ENCODE data around the gene RHOBTB3.
"Not testable (repeated sequence)": the region's sequence is repeated elsewhere in the genome, so short reads cannot be mapped to it uniquely, and the experiment has no call there.

The RHOBTB3 gene

DNA sequence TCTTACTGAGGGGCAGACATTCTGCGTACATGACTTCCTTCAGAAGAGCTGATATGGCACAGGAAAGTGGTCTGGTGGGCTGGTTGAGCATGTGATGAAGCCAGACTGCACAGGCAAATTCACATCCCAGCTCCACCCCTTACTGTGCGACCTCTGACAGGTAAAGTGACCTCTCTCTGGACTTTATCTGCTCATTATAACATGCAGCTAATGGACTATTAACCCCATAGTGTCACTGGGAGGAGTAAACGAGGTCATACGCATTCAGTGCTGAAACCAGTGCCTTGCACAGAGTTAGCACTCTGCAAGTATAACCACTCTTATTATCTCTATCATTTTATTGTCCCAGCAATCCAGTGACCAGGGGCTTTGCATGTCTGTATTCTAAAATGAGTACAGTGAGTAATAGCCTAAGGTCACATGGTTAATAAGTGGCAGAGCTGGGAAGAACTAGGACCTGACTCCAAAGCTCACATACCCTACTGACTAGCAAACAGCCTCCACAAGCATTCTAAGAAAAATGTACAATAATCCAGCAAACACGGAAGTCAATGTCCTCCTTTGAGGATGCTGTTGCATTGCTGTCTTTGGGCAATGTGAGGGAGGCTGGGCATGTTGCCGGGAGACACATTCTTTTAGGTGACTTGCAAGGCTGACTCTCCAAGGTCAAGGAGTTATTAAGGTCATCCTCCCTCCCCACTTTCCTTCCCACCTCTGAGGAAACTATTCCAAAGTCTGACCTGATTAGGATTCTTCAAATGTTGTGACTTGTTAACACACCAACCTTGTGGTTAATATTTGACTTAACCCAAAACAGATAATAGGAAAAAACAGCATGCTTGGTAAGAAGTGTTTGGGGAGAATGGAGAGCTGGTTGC is 72.4 kb downstream of the RHOBTB3 start:
- no peak for DNase-seq

DNA sequence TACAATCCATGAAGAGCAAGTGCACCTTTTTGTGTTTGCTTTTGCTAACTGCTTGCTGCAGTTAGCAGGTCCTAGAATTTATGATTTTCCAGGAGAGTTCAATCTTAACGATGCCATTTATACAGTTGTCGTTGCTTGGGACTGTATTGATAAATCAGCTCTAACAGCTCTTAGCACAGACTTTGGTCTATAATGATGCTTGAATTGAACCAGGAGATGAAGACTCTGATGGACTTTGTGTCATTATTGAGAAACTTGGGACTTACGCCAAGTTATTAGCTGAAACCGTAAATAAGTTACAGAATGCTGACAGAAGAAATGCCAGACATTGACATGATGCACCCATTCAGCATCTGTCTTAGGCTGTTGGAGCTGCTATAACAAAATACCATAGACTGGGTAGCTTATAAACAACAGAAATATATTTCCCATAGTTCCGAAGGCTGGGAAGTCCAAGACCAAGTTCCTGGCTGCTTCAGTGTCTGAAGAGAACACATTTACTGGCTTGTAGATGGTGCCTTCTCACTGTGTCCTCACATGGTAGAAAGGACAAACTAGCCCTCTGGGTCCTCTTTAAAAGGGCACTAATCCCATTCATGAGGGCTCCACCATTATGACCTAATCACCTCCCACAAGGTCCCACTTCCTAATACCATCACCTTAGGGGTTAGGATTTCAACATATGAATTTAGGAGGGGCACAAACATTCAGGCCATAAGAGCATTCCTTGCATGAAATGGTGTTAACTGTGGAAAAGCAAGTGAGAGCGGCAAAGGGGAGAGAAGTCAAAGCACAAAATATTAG is 73.8 kb downstream of the RHOBTB3 start:
- no peak for DNase-seq

DNA sequence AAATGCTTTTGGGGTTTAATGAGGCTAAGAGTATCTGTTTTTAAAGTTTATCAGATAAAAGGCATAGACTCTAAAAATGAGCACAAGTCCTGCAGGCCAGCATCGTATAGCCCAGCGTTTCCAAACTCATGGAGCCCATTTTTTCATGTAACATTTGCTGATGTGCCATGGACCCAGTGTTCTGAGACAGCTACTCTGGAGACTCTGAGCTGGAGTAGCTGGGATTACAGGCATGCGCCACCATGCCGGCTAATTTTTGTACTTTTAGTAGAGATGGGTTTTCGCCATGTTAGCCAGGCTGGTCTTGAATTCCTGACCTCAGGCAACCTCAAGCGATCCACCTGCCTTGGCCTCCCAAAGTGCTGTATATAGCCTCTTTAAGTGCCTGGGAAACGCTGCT is 75.6 kb downstream of the RHOBTB3 start:
- no peak for DNase-seq

DNA sequence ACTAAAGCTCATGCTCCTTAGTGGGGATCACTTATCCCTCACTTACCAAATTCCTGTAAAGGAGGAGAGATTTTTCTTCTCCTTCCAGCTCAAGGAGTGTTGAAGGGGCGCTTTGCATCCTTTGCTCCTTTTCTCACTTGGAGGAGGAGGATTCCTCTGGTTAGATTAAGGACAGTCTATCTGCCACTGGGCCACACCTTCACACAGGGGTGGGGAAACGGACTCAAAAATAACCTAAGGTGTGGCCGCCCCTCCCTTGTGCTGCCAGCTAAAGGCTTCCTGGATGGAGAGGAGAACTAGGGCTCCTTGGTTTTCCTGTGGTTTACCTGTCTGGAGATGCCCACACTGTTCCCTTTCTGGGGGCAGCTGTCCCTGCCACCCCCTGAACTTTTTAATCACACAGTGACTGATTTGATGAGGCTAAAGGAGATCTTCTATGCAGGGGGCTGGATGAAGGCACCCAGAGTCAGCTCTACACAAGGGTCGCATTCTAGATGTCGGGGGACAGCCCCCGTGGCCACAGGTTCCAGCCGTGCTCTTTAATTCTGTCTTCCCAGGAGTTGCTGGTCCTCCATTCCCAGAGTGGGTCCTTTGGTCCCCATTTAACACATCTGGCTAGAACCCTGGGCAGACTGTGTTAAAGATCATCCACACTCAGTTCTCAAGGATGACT is 77.0 kb downstream of the RHOBTB3 start:
- DNase-seq = no peak

DNA sequence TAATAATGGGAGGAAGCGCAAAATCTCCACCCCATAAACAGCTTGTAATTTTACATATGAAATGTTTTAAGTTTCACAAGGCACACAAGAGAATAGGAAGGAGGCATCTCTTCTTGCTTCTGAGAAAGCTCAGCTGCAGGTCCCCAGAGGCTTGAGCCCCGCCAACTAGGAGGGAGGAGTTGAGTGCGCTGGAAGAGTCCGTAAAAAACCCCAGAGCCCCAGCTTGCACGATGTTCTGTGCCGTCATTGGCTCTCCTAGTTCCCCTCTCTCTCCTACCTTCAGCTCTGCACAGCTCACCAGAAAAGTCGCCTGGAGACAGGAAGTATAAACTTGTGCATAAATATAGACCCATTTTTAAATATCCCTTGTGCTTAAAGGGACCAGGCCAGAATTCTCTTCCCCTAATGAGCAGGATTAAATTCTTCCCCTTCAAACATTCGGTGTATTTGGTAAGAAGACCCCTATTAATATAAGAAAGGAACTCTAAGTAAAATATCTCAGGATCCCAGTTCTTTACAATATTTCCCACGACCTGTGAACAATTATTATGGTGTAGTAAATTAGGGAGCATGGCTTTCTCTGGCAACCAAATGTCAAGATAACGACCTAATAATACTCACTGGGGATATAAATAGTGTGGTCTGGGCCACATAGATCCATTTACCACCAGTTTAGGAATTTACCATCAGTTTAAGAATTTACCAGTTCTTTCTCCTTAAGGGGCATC is 77.7 kb downstream of the RHOBTB3 start:
- DNase-seq = no peak

DNA sequence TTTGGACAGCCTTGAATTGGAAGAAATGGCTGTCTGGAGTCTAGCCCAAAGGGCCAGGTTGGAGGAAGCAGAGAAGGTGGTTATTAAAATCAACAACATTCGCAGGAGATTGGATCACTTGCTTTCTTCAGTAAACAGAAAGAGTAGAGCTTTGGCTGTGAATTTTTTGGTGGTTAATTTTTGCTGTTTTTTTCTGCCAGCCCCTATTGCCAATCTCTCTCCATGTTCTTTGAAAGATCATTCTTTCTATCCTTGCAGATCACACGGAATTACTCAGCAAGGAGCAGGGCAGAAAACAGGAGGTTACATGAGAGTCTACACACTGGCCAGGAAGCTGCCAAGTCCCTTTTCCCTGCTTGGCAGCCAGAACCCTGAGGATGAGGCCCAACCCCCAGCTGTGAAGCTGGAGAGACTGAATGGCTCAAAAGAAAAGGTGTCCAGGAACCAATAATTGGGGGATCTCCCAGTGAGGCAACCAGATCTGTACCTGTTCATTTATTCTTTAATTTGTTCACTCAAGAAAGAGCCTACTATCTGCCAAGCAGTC is 78.4 kb downstream of the RHOBTB3 start:
- no peak for DNase-seq

DNA sequence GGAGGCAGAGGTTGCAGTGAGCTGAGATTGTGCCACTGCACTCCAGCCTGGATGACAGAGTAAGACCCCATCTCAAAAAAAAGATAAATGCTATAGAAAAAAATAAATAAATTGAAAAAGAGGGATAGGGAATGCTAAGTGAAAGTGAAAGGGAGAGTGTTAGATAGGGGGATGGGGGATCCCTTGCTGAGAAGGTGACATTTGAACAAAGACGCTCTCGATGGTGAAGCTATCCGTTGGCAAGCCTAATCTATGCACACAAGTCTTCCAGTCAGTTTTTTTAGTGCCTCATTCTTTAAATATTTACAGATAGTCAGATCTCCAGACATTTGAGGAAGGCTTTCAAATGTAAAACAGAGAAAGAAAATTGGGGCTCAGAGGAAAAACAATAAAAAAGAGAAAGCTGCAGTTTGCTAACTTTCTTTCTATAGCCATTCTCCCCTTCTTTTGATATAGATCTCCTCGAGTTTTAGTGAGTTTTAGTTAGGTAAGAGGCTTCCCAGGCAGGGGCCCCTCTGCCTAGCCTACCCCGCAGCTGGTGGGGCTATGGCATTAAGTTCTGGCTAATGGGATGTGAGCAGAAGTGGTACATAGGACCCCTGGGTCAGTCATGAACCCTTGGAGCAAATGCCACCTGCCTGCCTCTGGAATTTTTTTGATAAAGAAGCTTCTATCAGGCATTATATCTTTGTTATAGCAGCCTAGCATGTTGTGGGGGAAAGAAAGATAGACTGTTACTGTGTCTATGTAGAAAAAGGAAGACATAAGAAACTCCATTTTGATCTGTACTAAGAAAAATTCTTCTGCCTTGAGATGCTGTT is 79.4 kb downstream of the RHOBTB3 start:
- no peak for DNase-seq

DNA sequence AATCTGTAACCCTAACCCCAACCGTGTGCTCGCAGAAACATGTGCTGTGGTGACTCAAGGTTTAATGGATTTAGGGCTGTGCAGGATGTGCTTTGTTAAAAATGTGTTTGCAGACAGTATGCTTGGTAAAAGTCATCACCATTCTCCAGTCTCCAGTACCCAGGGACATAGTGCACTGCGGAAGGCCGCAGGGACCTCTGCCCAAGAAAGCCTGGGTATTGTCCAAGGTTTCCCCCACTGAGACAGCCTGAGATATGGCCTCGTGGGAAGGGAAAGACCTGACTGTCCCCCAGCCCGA is 79.9 kb downstream of the RHOBTB3 start:
- DNase-seq = peak in 1 of 2 experiments; percentile 9

DNA sequence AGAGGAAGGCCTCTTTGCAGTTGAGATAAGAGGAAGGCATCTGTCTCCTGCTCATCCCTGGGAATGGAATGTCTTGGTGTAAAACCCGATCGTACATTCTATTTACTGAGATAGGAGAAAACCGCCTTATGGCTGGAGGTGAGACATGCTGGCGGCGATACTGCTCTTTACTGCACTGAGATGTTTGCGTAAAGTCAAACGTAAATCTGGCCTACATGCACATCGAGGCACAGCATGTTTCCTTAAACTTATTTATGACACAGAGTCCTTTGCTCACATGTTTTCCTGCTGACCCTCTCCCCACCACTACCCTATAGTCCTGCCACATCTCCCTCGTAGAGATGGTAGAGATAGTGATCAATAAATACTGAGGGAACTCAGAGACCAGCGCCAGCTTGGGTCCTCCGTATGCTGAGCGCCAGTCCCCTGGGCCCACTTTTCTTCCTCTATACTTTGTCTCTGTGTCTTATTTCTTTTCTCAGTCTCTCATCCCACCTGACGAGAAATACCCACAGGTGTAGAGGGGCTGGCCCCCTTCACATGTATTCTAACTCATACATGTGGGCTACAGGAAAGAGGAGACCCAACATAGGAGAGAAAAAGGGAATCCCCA is 80.4 kb downstream of the RHOBTB3 start:
- not testable (repeated sequence) for DNase-seq

DNA sequence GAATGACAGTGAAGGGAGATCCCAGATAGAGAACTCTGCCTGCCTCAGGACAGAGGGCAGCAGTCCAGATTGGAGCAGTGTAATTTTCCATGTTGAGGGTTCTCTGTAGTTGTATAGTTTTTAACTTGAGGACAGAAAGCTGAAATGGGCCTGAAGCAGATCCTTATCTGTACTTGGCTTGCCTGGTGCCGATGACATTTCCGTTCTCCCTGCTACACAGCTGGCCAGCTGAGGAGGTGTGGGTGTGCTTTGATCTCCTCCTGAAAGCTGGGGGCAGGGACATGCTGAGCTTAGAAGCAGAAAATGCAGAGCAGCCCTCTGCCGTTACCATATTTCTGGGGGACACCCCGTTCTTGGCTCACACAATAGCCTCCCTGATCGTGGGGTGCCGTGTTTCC is 80.9 kb downstream of the RHOBTB3 start:
- DNase-seq = no peak

DNA sequence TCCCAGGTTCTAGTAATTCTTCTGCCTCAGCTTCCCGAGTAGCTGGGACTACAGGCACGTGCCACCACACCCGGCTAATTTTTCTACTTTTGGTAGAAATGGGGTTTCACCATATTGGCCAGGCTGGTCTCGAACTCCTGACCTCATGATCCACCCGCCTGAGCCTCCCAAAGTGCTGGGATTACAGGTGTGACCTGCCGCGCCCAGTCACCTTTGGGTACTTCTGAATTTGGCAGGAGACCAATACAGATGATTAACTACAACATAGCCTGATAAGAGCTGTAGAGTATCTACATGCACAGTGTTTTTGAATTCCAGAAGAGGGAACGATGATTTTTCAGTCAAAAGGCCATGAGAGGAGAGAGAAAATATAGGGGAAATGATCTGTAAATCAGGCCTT is 81.9 kb downstream of the RHOBTB3 start:
- DNase-seq = not testable (repeated sequence)

DNA sequence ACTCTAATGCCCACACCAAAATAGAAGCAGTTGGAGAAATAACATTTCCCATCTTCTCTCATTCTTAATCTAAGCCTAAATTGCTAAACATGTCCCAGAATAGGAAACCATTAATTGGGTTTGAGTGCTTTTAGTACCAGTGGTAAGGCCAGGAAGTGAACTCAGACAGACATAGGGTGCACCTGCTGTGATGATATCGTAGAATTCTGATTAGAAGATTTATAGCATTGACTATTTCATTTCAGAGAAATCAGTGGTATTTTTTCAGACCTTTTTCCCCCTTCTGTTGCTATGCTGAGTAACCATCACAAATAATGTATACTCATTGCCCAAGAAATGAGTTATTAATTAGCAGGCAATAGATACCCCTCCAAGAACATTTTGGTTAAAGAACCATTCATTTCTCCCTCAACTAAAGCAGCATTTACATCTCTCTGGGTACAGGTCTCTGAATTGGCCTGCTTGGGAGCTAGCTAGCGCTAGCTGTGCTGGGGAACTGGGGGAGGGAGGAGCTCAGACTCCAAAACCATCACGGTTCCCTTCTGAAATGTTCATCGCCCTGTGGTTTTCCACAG is 84.1 kb downstream of the RHOBTB3 start:
- DNase-seq = no peak

DNA sequence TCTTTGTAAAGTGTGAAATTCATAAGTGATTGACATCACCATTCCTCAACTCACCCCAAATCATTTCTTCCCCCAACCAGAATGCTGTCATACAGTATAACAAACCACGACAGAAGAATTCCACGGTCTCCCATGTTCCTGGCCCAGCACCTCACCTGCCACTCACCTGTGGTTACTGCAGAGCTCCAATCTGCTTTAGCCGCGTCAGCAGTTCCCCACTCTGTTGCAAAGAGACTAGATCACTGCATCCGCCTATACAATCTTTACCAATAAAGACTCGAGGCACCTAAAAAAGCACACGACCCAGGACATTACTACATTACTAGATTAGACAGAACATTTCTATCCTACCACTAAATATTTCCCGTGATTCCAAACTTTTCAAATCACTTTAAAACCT is 85.2 kb downstream of the RHOBTB3 start:
- no peak for DNase-seq

DNA sequence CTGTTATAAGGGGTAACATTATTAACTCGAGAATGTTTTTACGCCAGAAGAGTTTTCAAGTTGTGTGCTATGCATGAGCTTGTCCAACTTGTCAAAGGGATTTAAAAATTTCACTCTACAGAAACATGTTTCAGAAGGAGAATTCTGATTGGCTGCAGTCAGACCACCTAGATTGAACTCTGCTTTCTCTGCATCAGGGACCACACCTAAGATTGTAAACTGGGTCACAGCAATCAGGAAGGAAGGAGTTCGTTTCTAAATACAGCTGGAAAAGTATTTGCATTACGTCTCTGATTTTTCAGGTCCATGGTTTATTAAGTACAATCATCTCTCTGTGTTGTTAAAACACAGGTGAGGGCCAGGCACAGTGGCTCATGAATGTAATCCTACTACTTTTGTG is 85.6 kb downstream of the RHOBTB3 start:
- DNase-seq = no peak

DNA sequence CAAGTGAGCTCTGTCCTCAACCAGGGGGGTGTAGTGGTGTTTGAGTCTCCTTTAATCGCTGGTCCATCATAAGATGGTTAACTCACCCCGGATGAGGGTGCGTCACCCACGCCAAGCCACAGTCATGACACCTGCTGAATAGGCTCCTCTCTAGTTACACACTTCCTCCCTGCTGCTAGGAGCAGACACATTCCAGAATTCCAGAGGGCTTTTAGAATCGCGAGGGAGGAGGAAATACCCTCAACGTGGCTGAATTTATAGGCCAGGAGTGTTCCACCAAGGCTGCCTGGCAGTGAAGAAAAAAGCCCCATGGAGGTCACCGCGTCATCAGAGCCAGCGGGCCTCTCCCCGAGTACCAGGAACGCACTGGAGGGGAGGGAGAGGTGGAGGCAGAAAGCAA is 86.3 kb downstream of the RHOBTB3 start:
- DNase-seq = no peak

DNA sequence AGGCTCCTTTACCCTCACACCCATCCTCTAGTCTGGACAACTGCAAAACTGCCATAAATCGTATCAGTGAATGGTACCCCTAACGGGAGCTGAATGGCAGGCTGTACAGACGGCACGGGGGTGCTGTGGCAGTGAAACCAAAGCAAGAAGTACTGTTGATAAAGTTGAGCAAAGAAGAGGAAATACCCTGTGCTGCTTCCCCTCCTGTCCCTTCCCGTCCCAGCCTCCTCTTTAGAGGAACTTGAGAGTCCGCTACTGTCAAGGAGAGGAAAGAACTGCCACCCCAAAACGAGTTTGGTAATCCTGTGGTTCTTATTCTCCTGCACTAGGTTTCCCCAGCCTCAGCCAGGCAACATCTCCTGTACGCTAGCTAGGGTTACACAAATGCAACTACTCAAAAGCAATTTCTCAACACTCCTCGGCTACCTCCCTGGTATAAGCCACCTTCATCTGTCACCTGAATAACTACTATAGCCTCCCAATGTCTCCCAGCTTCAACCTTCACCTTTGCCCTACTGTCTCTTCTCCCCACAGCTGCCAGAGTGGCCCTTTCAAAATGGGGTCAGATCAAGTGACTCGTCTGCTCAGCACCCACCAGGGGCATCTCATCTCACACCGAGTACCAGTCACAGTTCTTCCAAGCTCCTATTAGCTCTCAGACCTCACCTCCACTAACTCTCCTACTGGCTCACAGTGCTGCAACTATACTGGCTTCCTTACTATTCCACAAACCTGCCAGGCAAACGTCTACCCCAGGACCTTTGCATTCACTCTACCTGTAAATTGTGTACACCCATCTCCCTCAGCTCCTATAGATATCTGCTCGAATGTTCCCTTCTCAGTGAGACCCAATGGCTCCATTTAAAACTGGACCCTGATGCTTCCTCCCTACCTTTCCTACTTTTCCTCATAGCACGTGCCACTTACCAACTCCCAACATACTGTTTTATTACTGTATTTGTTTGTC is 87.3 kb downstream of the RHOBTB3 start:
- DNase-seq = no peak

DNA sequence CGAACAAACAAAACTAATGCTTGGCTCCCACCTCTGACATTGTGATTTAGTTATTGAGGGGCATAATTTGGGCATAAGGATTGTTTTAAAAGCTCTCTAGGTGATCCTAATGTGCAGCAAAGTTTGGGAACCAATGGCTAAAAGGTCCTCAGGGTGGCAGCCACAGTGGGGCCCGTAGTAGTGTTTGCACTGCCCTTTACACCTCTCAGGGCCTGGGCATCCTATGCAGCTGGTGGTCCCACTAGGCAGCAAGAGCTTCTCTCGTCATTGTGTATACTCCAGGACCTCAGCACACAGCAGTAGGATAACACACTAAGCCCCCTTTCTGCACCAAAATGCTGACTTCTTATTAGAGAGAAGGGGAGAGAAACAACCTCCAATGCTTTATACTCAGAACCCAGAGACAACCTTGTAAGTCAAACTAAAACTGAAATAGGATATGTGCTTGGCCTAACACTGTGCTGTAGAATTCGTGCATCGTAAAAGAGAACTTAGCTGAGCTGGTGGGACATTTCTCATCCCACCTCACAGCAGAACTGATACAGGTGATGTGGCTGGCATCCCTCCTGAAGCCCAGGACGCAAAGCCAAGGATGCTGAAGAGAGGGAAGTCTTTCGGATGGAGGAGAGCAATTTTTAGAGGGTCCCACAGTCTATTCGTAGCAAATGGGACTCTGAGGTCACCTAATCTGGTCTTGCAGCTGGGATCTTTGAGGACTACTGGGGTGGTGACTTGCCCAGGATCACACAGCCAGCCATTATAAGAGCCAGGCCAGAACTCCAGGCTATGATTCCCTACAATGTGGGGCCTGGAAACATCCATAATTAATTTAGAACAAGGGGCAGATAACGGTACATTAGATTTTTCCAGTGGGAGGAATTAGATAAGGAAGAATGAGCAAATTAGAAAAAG is 90.2 kb downstream of the RHOBTB3 start:
- no peak for DNase-seq

DNA sequence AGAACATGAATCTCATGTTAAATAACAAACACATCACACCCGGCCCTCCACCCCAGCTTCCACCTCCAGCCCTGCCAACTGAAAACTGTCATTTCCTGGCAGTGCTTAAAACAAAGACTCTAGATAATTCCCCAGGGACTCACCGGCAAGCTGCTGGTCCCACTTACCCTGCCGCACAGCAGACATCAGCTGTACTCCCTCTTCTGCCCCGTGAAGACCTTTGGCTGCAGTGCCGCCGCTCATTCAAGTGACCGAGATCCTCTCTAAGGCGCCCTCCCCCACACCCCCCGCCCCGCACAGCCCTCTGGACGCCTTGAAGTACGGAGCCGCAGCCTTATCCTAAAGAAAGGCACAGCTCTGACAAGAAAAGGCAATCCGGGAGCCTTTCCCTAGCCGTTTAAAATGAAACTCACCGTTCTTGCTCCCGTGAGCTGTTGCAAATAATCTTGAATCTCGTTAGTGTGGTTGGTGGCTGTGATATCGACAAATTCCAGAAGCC is 91.0 kb downstream of the RHOBTB3 start:
- DNase-seq = peak; percentile 76 to 90
